C4-2B (cell line): ENCODE measurements around the gene TANC1.

ENCODE experiments used
- ZFX ChIP-seq: fragments of 450-650 bp; IDR thresholded peaks from 2 replicates; pipeline ENCODE4 v1.6.1; 2017
- TF ChIP-seq, protein P1 (sequence below): fragments of 450-650 bp; conservative IDR thresholded peaks from 2 replicates; pipeline ENCODE4 v1.5.1; 2017; ENCODE audit warnings: mild to moderate bottlenecking

DNA sequence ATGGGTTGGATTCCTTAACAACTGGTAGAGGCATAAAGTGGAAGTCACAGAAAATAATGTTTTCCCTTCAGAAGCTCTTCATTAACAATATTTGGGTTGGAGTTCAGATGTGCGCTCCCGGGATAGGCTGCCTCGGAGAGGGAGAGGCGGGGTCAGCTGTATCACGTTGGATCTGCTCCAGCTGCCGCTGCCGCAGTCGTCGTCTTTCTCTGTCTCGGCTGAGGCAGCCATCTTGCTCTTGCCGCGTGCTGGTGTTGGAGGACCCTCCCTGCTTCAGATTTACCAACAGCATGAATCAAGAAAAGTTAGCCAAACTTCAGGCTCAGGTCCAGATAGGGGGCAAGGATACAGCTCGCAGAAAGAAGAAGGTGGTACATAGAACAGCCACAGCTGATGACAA lies 35.1 kb downstream of the TANC1 start:
- TF ChIP-seq, protein P1, sequence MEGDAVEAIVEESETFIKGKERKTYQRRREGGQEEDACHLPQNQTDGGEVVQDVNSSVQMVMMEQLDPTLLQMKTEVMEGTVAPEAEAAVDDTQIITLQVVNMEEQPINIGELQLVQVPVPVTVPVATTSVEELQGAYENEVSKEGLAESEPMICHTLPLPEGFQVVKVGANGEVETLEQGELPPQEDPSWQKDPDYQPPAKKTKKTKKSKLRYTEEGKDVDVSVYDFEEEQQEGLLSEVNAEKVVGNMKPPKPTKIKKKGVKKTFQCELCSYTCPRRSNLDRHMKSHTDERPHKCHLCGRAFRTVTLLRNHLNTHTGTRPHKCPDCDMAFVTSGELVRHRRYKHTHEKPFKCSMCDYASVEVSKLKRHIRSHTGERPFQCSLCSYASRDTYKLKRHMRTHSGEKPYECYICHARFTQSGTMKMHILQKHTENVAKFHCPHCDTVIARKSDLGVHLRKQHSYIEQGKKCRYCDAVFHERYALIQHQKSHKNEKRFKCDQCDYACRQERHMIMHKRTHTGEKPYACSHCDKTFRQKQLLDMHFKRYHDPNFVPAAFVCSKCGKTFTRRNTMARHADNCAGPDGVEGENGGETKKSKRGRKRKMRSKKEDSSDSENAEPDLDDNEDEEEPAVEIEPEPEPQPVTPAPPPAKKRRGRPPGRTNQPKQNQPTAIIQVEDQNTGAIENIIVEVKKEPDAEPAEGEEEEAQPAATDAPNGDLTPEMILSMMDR: no peak
- no peak for TF ChIP-seq ZFX
